LNCAP (cell line): Measurements from ENCODE around the gene MEN1.

ENCODE experiments used
- CTCF ChIP-seq: fragments of 450-650 bp; IDR thresholded peaks from 2 replicates; pipeline ENCODE4 v1.5.1; 2017; ENCODE audit warnings: mild to moderate bottlenecking

The MEN1 gene

GRCh38 chr11:64837887-64838351, 27.6 kb upstream of the MEN1 start:
- no peak for TF ChIP-seq CTCF

GRCh38 chr11:64836448-64837072, 26.2 kb upstream of the MEN1 start:
- no peak for TF ChIP-seq CTCF

- no peak for TF ChIP-seq CTCF
Observed at GRCh38 chr11:64835616-64836447, 25.5 kb upstream of the MEN1 start.

- TF ChIP-seq CTCF = no peak
Observed at GRCh38 chr11:64834723-64835615, 24.6 kb upstream of the MEN1 start.

- TF ChIP-seq CTCF = no peak
Observed at GRCh38 chr11:64834031-64834722, 23.8 kb upstream of the MEN1 start.

- TF ChIP-seq CTCF = no peak
Observed at GRCh38 chr11:64833509-64833908, 23.2 kb upstream of the MEN1 start.

- TF ChIP-seq CTCF = no peak
Observed at GRCh38 chr11:64833198-64833502, 22.8 kb upstream of the MEN1 start.
